Esophagus squamous epithelium (tissue), 5 donors: ENCODE measurements around the gene MXD3. TPM values are rescaled to one million over a fixed set of nuclear protein-coding genes. Genes with fewer than 3 reads are reported as not detected.

ENCODE experiments used
- DNase-seq: peaks from one replicate; lab custom pipeline; 2025; lab: John Stamatoyannopoulos, UW
- H3K27ac ChIP-seq, 4 donors: fragments of 200-600 bp; sonication (generic); one replicate each; pipeline ENCODE4 v1.5.1; 2016 to 2019; ENCODE audit warnings: mild to moderate bottlenecking in 1 of 4
- H3K27me3 ChIP-seq, 4 donors: fragments of 200-600 bp; sonication (generic); 1 replicate in 3 of 4; 2 replicates in 1 of 4; pipeline versions ENCODE4 v1.5.1 to v1.6.0; 2017 to 2021; ENCODE audit warnings: antibody characterized with exemption in 1 of 4
- H3K36me3 ChIP-seq, 3 donors: fragments of 200-600 bp; sonication (generic); one replicate each; pipeline ENCODE4 v1.5.1; 2016 to 2019
- H3K4me1 ChIP-seq, 3 donors: fragments of 200-600 bp; sonication (generic); one replicate each; pipeline ENCODE4 v1.5.1; 2017 to 2019
- H3K4me3 ChIP-seq, 4 donors: fragments of 200-600 bp; sonication (generic); 1 replicate in 3 of 4; 2 replicates in 1 of 4; pipeline ENCODE4 v1.5.1; 2016 to 2019; ENCODE audit warnings: mild to moderate bottlenecking in 2 of 4, moderate library complexity in 1 of 4
- H3K9me3 ChIP-seq, 3 donors: fragments of 200-600 bp; sonication (generic); one replicate each; pipeline ENCODE4 v1.5.1; 2016 to 2019
- POLR2A ChIP-seq, 4 donors: fragments of 450-650 bp; IDR thresholded peaks; one replicate each; pipeline ENCODE4 v1.6.1; 2017; ENCODE audit warnings: antibody characterized with exemption in 4 of 4, mild to moderate bottlenecking in 4 of 4, moderate library complexity in 3 of 4
- WGBS, 2 donors: methylation state at CpG; one replicate each; pipeline ENCODE4 v1.1.5; 2018; 5-methylcytosine and 5-hydroxymethylcytosine counted together
- intact Hi-C: fragments of 100-400 bp; cut with DNase I; formaldehyde crosslinking; loops from one replicate; pipeline ENCODE4 v1.15.0; 2022
- total RNA-seq, 4 donors: library from RNA; depleted of rRNA; stranded (reverse); fragments of >200 nt; gene quantifications; one replicate each; pipeline ENCODE4 v1.1.0, GENCODE V29; 2016
- TF ChIP-seq, protein P1 (sequence below), 6 experiments: fragments of 450-650 bp in 4 of 6; fragments of 200-600 bp in 2 of 6; sonication (generic) in 2 of 6; IDR thresholded peaks; one replicate each; pipeline ENCODE4 v1.5.1; 2016 to 2019; ENCODE audit warnings: antibody characterized with exemption in 6 of 6, mild to moderate bottlenecking in 4 of 6, moderate library complexity in 4 of 6
- donor health status: DM: yes; HTN: yes; CAD: no.

Gene MXD3
- total RNA-seq, 4 donors from 2014 or later, result 7.4 to 15.3 (median 9.5) TPM

DNA sequence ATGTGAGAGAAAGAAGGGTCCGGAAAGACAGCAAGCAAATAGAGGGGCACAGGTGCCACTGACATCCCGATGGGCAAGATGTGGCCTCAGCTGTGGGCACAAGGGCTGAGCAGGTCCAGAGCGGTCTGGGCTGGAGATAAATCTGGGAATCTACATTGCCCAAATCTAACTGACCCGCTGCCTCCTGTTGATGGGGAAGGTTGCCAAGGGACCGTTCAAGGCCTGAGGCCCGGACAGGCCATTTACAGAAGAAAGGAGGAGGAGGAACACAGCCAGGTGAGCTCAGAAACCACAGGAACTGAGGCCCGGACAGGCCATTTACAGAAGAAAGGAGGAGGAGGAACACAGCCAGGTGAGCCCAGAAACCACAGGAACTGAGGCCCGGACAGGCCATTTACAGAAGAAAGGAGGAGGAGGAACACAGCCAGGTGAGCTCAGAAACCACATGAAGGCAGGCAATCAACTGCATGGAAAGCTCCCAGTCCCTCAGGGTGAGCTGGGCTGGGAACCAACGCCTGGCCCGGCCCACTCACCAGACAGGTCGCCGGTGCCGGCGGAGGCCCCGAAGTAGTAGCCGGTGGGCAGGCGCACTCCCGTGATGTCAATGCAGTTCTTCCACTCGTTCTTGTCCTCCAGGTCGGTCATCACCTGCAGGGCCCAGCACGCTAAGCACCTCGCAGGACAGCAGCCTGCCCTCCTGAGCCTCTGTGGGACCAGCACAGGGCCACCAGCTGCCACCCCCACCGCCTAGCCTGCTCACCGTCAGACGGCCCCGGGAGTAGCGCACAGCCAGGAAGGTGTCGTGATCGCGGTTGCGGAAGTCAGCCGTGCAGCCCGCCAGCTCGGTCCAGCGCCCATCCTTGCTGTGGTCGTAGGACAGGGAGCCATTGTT is 25.2 kb upstream of the MXD3 start:
- H3K27me3 ChIP-seq, result no peaks in the 10 kb centered on the region
- peaks cover 47 to 99% (median 64%) of the 10 kb centered on the region in 3 donors for H3K36me3 ChIP-seq
- intact Hi-C loops, result no loop called here
- H3K4me3 ChIP-seq, result no peak overlapping the region
- WGBS, 2 donors, result 87 to 88% methylated on average over 18 to 20 of the region's 36 CpGs
- no peak overlapping the region for H3K27ac ChIP-seq
- no peak for DNase-seq
- TF ChIP-seq POLR2A (IDR thresholded peaks at IDR 0.05), result no peak
- TF ChIP-seq, protein P1, sequence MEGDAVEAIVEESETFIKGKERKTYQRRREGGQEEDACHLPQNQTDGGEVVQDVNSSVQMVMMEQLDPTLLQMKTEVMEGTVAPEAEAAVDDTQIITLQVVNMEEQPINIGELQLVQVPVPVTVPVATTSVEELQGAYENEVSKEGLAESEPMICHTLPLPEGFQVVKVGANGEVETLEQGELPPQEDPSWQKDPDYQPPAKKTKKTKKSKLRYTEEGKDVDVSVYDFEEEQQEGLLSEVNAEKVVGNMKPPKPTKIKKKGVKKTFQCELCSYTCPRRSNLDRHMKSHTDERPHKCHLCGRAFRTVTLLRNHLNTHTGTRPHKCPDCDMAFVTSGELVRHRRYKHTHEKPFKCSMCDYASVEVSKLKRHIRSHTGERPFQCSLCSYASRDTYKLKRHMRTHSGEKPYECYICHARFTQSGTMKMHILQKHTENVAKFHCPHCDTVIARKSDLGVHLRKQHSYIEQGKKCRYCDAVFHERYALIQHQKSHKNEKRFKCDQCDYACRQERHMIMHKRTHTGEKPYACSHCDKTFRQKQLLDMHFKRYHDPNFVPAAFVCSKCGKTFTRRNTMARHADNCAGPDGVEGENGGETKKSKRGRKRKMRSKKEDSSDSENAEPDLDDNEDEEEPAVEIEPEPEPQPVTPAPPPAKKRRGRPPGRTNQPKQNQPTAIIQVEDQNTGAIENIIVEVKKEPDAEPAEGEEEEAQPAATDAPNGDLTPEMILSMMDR (IDR thresholded peaks at IDR 0.05), result no peak
- H3K4me1 ChIP-seq, result peaks cover 0 to 20% (median 0%) of the 10 kb centered on the region in 3 donors
- no peaks in the 10 kb centered on the region for H3K9me3 ChIP-seq

DNA sequence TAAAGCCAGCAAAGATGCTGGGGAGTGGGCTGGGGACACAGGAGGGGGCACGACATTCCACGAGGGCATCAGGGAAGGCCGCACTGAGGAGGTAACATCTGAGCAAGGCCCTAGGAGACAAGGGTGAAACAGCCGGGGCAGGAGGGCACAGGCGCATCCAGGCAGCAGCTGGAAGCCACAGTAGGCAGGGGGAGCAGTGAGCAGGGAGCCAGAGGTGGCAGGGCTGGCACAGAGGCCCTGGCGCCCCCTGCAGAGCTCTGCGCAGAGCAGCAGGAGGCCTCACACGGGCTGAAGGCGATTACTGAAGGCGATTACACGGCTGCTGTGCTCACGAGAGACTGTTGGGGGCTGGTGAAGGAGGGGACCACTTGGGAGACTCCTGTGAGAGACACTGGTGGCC is 24.4 kb upstream of the MXD3 start:
- no peak overlapping the region for H3K4me3 ChIP-seq
- DNase-seq, result no peak
- H3K9me3 ChIP-seq, result no peaks in the 10 kb centered on the region
- intact Hi-C loops, result no loop called here
- H3K27ac ChIP-seq, result no peak overlapping the region
- TF ChIP-seq, protein P1 (IDR thresholded peaks at IDR 0.05), result peak in 3 of 6 experiments; percentile 6 to 39 (median 11)
- no peak for TF ChIP-seq POLR2A (IDR thresholded peaks at IDR 0.05)
- no peaks in the 10 kb centered on the region for H3K27me3 ChIP-seq
- WGBS, 2 donors, result 64 to 72% methylated on average over 12 of the region's 12 CpGs
- H3K4me1 ChIP-seq, result peaks cover 0 to 20% (median 0%) of the 10 kb centered on the region in 3 donors
- peaks cover 47 to 99% (median 71%) of the 10 kb centered on the region in 3 donors for H3K36me3 ChIP-seq

DNA sequence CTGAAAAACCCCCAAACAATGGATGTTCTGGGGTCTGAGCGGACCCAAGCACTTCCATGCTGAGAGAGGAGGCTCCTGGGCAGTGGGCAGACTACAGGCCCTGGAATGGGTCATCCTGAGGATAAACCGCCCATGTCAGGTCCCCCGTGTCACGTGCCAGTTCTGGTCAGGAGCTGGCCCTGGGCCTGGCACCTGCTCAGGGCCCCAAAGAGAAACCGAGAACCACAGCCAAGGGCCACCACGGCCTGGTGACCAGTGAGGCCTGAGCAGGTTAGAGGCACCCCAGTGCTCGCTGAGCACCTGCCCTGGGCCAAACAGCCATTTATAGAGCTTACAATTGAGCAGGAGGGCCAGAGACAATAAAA is 24.0 kb upstream of the MXD3 start:
- DNase-seq, result no peak
- peaks cover 47 to 100% (median 71%) of the 10 kb centered on the region in 3 donors for H3K36me3 ChIP-seq
- peaks cover 0 to 20% (median 0%) of the 10 kb centered on the region in 3 donors for H3K4me1 ChIP-seq
- TF ChIP-seq POLR2A (IDR thresholded peaks at IDR 0.05), result no peak
- TF ChIP-seq, protein P1 (IDR thresholded peaks at IDR 0.05), result no peak
- H3K9me3 ChIP-seq, result no peaks in the 10 kb centered on the region
- no peak overlapping the region for H3K4me3 ChIP-seq
- no peak overlapping the region for H3K27ac ChIP-seq
- H3K27me3 ChIP-seq, result no peaks in the 10 kb centered on the region
- WGBS, 2 donors, result 73 to 94% methylated on average over 2 to 5 of the region's 7 CpGs
- intact Hi-C loops, result no loop called here

DNA sequence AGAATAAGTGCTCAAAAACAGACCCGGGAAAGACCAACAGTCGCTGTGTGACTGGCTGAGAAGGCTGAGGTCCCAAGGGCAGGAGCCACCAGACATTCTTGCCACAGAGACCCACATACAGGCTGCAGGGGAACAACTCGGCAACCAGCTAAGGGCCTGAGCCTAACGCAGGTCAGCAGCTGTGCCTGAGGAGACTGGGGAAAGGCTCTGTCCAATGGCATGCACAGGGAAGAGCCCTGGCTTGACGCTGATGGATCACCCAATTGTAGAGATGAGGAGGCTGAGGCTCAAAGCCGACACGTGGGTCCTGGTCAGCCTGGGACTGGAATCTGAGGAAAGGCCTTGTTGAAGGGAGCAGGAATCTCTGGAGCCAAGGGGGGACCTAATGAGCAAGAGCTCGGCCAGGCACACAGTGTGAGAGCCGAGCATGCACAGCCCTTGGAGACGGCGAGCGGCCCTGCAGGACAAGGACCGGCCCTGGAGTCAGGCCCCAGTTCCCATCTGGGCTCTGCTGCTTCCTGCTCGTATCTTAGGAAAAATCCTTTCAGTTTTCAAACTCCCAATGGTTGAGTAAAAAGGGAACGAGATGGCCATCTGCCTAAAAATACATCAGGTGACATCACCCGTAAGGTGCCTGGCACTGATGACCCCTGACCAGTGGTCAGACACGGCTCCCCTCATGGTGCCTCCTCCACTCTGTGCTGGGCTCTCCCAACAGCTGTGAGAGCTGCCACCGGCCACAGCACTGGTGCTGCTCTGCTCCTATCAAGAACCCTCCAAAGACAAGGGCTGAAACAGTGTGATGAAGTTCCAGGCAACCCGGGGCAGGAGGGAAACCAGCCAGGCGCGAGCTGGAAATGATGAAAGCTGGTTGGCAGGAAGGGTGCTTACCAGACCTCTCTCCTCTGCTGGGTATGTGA is 23.3 kb upstream of the MXD3 start:
- no peaks in the 10 kb centered on the region for H3K9me3 ChIP-seq
- intact Hi-C loops, result no loop called here
- no peak for DNase-seq
- no peak overlapping the region for H3K27ac ChIP-seq
- H3K4me3 ChIP-seq, result no peak overlapping the region
- H3K36me3 ChIP-seq, result peaks cover 53 to 100% (median 73%) of the 10 kb centered on the region in 3 donors
- TF ChIP-seq POLR2A (IDR thresholded peaks at IDR 0.05), result no peak
- TF ChIP-seq, protein P1 (IDR thresholded peaks at IDR 0.05), result no peak
- 84 to 89% methylated on average over 13 of the region's 21 CpGs for WGBS, 2 donors
- no peaks in the 10 kb centered on the region for H3K27me3 ChIP-seq
- H3K4me1 ChIP-seq, result peaks cover 0 to 13% (median 0%) of the 10 kb centered on the region in 3 donors
